ENCODE results near the gene PDE4DIP.
"Not testable (repeated sequence)": the region's sequence is repeated elsewhere in the genome, so short reads cannot be mapped to it uniquely, and the experiment has no call there.

Gene PDE4DIP

DNA sequence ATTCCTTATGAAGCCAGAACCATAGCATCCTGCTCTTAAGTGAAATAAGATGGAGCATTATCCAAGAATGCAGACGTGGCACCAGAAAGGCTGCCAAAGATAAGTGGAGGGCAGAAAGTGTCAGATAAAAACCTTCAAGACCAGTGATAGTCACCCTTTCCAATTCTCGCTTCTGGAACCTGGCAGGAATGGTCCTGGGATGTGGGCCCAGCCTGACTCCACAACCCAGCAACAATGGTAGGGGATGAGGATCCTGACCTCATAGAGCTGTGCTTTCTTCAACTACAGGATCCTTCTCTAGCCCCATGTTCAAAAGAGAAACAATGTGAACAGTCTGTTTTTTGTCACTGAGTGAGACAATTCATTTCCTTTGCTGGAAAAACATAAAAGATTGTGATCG lies 145.2 kb downstream of the PDE4DIP start:
- DNase-seq, result not testable (repeated sequence)

DNA sequence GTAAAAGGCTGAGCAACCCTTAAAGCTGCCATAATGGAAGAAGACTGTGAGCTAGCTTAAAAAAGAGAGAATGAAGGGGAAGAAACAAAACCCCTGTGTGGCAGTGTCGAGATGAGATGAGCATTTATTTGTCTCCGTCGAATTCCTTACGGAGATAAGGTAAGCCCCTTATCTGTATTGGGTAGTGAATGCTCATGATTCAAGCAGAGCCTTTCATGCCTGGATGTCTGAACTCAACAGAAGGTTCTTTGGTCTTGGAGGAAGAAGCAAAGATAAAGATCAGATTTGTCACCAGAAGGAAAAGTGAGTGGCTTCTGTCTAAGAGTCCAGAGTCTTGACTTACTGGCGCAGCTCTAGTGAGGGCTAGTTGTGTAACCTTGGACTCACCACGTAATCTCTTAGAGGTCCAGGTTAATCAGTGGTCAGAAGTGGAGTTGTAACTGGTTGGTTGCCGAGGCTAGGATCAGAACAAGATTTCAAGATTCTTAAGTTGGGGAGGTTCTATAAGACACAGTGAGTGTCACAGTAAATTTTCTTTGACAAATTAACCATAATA lies 146.1 kb downstream of the PDE4DIP start:
- DNase-seq, result not testable (repeated sequence)

DNA sequence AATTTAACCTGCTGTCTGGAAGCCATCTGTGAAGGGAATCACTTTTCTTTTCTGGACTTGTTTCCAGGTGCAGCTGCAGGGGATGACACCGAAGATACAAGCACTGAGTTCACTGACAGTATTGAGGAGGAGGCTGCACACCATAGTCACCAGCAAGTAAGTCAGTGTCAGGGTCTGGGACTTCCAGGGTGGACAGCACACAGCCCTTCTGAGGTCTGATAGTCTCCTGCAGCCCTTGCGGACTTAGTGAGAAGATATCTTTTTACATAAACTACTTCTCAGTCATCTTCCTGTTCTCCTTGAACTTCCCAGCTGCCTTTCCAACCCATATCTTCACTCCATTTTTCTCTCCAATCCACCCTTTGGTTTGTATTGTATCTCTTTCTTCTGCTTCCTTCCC lies 147.6 kb downstream of the PDE4DIP start:
- DNase-seq, result not testable (repeated sequence)

DNA sequence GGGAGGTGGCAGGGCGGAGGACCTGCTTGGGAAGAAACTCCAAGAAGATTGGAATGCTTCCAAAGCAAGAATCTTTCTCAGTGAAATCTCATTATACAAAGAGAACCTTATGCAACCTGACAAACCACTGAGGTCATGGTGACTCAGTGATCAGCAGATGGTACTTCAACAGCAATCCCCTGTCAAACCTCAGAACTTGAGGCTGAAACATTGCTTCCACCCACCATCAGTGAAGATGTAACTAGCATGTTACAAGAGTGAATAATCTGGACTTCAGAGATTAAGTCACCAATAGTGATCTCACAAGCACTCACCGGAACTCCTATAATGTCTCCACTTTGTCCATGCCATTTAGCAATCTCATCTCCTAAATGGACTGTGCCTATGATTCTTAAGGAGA lies 148.1 kb downstream of the PDE4DIP start:
- not testable (repeated sequence) for DNase-seq

DNA sequence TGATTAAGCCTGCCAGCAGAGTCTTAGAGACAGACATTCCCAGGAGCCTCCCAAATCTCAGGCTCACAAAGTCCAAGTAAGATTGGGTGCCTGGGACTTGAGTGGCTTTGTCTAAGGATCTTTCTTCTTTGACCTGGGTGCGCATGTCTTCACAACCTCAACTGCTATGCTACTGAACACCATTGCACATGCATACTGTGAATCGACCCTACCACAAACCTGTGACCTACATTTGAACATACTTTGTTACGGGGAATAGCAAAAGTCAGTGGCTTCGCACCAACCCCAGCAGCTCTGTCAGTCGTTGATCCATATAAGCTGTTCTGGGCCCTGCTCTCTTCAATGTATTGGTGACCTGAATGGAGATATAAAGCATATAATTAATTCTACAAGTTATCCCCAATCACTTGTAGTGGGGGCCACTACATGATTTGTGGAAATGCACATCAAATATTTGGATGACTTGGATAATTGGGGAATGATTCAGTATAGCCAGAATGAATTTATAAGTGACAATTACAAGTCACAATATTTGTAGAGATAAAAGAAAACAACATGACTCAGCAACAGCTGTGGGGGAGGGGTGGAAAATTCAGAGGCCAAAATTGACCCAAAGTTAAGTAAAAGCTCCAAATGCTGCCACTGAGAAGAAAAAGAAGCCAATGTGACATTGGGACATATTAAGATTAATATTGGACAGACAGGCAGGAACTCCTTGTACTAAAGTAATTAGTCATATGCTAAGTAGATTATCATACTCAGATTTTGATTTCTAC lies 152.4 kb downstream of the PDE4DIP start:
- DNase-seq, result not testable (repeated sequence)

DNA sequence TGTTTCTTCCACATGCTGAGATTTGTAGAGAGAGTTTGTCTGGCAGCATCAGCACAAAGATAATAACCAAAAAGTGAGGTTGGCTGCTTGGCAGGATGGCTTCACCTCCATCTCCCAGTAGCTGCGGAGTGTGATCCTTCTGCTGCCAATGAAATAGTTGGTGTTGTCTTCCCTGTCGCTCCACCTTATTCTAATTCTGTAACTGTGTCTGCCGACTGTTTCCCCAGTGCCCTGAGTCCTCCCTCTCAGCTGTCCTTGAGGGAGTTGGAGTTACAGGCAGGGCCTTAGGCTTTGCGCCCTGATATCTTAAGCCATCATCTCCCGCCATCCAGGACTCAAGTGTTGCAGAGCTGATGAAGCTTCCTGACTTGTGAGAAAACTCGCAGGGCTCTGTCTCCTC lies 153.2 kb downstream of the PDE4DIP start:
- DNase-seq, result not testable (repeated sequence)

DNA sequence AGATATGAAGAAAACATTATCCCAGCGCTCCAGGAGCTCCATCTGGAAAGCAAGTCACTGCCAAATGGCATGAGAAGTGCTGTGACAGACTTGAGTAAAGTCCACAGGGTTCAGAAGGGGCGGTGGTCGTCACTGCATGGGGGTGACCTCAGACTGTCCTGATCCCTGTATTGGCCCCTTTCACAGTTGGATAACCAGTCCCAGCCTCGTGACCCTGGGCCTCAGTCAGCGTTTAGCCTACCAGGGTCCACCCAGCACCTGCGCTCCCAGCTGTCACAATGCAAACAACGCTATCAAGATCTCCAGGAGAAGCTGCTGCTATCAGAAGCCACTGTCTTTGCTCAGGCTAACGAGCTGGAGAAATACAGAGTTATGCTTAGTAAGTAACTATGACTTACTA lies 158.4 kb downstream of the PDE4DIP start:
- not testable (repeated sequence) for DNase-seq

DNA sequence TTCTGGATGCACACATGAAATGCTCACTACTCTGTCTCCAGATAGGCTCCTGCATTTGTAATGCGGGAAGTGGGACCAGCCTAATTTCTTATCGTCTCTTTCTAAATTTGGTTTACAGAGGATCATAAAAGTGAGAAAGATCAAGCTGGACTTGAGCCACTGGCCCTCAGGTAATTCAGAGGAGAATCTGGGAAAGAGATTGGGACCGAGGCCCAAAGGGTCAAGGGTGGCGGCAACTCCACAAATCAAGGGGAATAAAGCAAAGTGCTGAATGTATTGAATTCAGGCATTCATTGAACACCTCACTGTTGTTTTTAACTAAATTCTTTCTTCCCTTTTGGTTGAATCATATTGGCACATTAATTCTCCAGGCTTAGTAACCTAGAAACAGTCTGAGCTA lies 164.1 kb downstream of the PDE4DIP start:
- not testable (repeated sequence) for DNase-seq

DNA sequence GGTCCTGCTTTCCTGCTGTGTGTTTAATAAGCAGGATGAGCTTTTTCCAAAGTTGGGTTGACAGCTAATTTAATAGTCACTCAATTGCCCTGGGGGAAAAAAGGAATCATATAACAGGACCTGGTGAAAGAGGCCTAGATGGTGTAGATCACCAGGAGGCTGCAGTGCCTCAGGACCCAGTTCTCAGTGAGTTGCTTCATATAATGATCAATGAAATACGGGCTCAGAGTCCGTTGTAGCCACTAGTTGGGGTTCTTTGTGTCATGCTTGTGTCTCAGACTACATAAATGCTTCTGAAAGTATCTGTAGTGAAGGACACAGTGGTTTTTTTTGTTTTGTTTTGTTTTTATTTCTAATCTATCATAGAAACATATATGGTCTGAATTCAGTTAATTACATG lies 164.5 kb downstream of the PDE4DIP start:
- DNase-seq, result not testable (repeated sequence)

DNA sequence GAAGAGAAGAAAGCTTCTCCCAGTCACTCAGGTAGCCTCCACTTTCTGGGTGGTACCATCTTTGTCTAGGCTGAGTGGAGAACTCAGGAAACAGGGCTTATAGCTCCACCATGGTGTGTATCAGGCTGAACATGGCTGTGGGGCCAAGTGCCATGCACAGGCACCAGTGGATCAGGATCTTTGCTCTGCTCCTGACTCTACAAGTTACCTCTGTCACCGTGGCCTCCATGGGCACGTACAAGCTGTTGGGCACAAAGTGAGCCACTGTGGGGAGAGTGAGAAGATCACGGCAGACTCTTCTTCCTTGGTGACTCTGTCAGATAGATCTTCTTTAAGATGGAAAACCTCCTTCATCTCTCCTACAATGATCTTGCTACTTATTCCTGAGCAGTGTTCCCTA lies 165.5 kb downstream of the PDE4DIP start:
- not testable (repeated sequence) for DNase-seq

DNA sequence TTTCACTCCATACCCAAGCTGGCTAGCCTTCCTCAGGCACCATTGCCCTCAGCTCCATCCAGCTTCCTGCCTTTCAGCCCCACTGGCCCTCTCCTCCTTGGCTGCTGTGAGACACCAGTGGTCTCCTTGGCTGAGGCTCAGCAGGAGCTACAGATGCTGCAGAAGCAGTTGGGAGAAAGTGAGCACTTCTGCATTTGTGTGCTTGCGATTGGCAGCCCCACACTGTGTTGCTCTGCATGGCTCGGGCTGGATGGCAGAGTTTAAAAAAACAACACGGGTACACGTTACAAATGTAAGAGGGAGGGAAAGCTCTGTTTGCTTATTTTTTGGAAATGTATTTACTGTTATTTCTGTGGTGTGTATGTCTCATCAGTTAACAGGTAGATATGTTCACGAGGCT lies 168.4 kb downstream of the PDE4DIP start:
- not testable (repeated sequence) for DNase-seq

DNA sequence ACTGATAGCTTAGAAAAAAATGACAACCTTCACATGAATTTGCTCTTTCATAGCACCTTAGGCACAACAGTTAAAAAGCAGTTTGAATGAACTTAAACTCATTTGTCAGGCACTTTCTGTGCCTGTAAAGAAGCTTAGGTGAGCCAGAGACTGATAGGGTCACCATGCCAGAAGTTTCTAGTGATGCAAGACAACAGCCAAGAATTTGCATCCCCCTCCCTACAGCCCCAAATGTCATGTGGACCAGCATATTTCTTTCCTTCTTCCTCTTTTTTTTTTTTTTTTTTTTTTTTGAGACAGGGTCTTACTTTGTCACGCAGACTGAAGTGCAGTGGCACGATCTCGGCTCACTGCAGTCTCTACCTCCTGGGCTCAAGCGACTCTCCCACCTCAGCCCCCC lies 169.3 kb downstream of the PDE4DIP start:
- DNase-seq, result not testable (repeated sequence)

DNA sequence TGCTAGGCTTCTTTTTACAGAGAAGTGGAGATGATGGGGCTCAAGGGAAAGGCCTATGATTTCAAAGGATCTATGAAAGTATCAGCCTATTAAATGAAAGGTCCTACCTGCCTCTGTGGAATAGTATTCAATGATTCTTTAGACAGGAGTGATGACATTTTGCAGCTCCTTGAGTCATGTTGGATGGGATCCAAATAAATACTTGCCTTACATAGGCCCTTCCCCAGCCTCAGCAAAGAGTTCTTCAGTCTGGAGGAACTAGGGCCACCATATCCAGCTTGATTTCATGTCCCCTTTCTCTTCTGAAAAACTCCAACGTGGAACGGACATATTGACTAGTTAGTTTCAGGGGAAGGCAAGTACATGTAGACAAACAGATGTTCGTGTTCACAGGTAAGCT lies 171.3 kb downstream of the PDE4DIP start:
- DNase-seq, result not testable (repeated sequence)

DNA sequence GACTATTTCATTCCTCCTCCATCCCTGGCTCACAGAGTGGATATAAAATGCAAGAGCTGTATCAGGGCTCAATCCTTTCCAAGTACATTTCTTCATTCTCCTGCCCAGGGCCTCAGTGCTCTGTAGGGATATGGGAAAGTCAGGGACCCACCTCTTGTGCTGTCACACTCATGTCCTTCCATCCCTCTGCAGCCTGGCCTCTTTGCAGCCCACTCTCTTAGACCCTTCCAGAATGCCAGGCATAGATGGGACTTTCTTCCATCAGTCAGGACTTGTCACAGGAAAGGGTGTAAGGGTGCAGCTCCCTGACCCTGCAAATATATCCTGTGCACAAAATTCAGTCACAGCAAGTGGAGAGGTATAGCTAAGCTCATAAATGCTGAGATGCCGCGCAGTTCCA lies 172.4 kb downstream of the PDE4DIP start:
- DNase-seq, result not testable (repeated sequence)

DNA sequence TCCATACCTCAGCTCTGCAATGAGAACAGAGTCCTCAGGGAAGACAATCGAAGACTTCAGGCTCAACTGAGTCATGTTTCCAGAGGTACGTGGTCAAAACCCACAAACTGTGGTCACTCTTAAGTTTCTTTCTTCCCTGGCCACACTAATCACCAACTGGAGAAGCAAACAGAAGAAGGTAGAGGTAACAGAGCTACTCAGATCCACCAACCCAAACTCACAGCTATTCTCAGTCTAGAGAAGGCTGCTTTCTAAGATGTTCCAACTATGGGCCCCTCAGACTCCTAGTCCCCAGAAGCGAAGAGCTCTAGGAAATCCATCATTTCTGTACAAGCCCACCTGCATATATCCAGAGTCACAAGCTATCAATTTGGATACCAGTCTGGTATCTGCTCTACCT lies 174.3 kb downstream of the PDE4DIP start:
- not testable (repeated sequence) for DNase-seq

DNA sequence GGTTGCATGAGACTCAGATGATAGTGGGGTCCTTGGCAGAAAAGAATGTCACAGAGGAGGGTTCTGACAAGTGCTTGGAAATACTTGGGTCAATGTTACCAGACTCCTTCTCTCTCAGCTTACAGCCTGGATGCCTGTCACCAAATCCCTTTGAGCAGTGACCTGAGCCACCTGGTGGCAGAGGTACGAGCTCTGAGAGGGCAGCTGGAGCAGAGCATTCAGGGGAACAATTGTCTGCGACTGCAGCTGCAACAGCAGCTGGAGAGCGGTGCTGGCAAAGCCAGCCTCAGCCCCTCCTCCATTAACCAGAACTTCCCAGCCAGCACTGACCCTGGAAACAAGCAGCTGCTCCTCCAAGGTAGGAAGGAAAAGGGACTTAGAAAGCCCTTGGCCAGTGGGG lies 180.1 kb downstream of the PDE4DIP start:
- not testable (repeated sequence) for DNase-seq

DNA sequence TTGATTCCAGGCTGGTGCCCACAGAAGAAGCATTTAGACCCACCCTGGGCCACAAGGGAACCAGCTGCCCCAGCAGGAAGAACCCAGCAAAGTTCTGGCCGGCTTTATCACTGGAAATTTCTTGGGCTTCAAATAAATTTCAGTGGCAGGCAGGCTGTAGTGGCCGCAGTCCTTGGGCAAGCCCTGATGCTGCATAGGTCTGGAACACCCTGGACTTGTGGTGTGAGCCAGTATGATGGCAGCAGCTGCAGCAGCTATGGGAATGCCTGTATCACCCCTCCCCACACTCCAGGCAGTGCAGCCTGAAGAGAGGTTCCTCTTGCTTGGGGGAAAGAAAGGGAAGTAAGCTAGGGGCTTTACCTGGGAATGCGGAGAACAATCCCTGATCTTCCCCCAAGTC lies 189.7 kb downstream of the PDE4DIP start:
- not testable (repeated sequence) for DNase-seq

DNA sequence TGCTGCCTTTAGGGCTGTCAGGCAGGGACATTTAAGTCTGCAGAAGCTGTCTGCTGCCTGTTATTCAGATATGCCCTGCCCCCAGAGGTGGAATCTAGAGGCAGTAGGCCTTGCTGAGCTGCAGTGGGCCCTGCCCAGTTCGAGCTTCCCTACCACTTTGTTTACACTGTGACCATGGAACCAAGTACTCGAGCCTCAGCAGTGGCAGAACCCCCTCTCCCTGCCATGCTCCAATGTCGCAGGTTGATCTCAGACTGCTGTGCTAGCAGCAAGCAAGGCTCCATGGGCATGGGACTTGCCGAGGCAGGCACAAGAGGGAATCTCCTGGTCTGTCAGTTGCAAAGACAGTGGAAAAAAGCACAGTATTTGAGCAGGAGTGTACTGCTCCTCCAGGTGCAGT lies 198.8 kb downstream of the PDE4DIP start:
- DNase-seq, result not testable (repeated sequence)

DNA sequence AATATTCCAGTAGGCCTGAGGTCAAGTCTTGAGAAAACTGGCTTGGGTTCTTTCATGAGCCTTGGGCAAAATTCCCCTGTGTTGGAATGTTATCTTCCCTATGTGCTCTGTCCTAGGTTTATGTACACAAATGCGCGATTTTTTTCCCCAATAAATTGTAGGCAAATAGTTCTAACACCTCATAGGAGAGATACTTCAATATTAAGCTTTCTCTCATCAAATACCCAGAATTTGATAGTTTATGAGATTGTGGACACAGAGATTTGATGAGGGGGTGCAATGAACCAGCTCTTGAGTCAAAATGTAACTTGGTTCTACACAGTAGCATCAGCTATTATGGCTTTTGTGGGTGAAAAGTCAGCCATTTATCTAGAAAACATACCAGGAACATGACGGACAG lies 220.4 kb downstream of the PDE4DIP start:
- DNase-seq, result not testable (repeated sequence)

DNA sequence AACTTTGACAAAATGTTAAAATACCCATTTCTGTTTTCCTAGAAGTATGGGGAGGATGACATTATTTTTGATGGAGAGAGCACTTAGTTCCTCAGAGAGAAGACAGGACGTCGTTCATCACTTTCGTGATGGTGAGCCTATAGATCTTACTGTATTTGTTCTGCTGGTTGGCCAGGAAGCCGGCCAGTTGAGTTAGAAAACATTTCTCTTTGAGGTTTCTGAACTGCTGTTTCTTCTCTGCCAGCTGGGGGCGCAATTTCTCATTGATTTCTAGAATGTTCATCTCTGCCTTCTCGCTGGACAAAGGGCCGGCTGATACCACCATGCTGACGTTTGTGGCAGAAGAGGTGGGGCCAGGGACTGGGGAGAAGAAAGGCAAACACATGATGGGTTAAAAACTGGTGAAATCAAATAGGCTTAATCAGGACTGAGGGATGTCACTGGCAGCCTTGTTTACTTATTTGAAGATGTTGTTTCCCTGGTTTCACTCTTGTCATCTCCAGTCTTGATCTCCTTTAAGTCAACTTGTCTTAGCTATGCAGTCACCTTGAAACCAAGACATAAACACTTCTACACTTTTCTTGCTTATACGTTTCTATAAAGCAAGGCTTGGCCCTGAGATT lies 231.4 kb downstream of the PDE4DIP start:
- DNase-seq, result not testable (repeated sequence)
